GM18507 (cell line): ENCODE data around the gene TMEM117.
A peak's percentile ranks its signal among the peaks of the same experiment; 100 is the strongest.

Source experiments
- DNase-seq: peaks from one replicate; pipeline ENCODE4 v3.0.0; 2011; ENCODE audit warnings: low read depth; ENCODE audit not compliant: insufficient read length; ENCODE audit errors: extremely low spot score
- FAIRE-seq: peaks from 2 replicates; lab custom pipeline; 2011; peaks lifted over from hg19 to GRCh38; lab: Jason Lieb, UNC

TMEM117 gene

GRCh38 chr12:43835656-43836474, at the start of gene TMEM117:
Gene TMEM117, plus strand, starts transcription at chr12:43836081.
- DNase-seq (peak; percentile 46), FAIRE-seq (no peak)

GRCh38 chr12:43786899-43787693, 48.8 kb upstream of the TMEM117 start:
- FAIRE-seq (no peak), DNase-seq (no peak)

GRCh38 chr12:43789941-43790340, 45.9 kb upstream of the TMEM117 start:
- FAIRE-seq (no peak), DNase-seq (no peak)

GRCh38 chr12:43795716-43796280, 40.1 kb upstream of the TMEM117 start:
- FAIRE-seq (no peak), DNase-seq (no peak)

- FAIRE-seq (no peak), DNase-seq (no peak)
Measured at GRCh38 chr12:43797561-43798217, 38.2 kb upstream of the TMEM117 start.

GRCh38 chr12:43805149-43805859, 30.6 kb upstream of the TMEM117 start:
- DNase-seq (no peak), FAIRE-seq (peak; percentile 69)

GRCh38 chr12:43805860-43806736, 29.8 kb upstream of the TMEM117 start, which contains the start of gene TWF1:
Gene TWF1, minus strand, starts transcription at chr12:43806317. Its CDS starts 72 bp downstream, at chr12:43806245.
- DNase-seq: peak; percentile 72
- FAIRE-seq: peak; percentile 86

GRCh38 chr12:43806737-43807072, 29.2 kb upstream of the TMEM117 start:
- FAIRE-seq (no peak), DNase-seq (no peak)

GRCh38 chr12:43807386-43807785, 28.5 kb upstream of the TMEM117 start:
- FAIRE-seq (no peak), DNase-seq (no peak)

GRCh38 chr12:43812057-43812456, 23.8 kb upstream of the TMEM117 start:
- DNase-seq (no peak), FAIRE-seq (no peak)

GRCh38 chr12:43812926-43813325, 23.0 kb upstream of the TMEM117 start:
- FAIRE-seq: no peak
- DNase-seq: no peak

GRCh38 chr12:43815416-43815815, 20.5 kb upstream of the TMEM117 start:
- FAIRE-seq: no peak
- no peak for DNase-seq

- DNase-seq (no peak), FAIRE-seq (no peak)
Measured at GRCh38 chr12:43816168-43816567, 19.7 kb upstream of the TMEM117 start.

- no peak for DNase-seq
- no peak for FAIRE-seq
Measured at GRCh38 chr12:43824207-43824775, 11.6 kb upstream of the TMEM117 start.

GRCh38 chr12:43826681-43827080, 9.2 kb upstream of the TMEM117 start:
- FAIRE-seq: no peak

GRCh38 chr12:43827093-43827492, 8.8 kb upstream of the TMEM117 start:
- FAIRE-seq: no peak
- no peak for DNase-seq

More at GRCh38 chr12:43826681-43827080, 9.2 kb upstream of the TMEM117 start:
- DNase-seq: no peak

- FAIRE-seq (no peak), DNase-seq (no peak)
Measured at GRCh38 chr12:43832463-43833168, 3.3 kb upstream of the TMEM117 start.
